Measurements from ENCODE around the gene MEPE. TPM values are rescaled to one million over a fixed set of nuclear protein-coding genes. Genes with fewer than 3 reads are reported as not detected.

Gene MEPE
- total RNA-seq, 1 donor from 2014 or later = not detected

DNA sequence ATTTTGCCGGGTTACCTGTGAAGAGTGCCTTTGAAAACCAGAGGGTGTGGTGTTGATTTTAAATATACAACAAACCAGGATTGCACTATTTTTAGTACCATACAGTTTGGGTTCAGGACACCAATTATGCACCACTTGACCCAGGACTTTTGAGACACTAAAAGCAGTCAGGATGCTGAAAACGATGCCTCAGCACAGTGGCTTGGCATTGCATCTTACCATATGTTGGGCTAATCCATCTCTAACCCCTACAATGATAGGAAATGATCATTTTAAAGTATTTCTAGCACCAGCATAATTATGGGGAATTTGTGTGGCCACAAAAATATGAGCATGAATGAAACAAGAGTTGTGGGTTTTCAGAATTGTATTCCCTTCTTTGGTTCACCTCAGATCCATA lies 29.3 kb upstream of the MEPE start:
- no peaks in the 10 kb centered on the region for H3K36me3 ChIP-seq
- TF ChIP-seq, protein P1, sequence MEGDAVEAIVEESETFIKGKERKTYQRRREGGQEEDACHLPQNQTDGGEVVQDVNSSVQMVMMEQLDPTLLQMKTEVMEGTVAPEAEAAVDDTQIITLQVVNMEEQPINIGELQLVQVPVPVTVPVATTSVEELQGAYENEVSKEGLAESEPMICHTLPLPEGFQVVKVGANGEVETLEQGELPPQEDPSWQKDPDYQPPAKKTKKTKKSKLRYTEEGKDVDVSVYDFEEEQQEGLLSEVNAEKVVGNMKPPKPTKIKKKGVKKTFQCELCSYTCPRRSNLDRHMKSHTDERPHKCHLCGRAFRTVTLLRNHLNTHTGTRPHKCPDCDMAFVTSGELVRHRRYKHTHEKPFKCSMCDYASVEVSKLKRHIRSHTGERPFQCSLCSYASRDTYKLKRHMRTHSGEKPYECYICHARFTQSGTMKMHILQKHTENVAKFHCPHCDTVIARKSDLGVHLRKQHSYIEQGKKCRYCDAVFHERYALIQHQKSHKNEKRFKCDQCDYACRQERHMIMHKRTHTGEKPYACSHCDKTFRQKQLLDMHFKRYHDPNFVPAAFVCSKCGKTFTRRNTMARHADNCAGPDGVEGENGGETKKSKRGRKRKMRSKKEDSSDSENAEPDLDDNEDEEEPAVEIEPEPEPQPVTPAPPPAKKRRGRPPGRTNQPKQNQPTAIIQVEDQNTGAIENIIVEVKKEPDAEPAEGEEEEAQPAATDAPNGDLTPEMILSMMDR (IDR thresholded peaks at IDR 0.05) = no peak

DNA sequence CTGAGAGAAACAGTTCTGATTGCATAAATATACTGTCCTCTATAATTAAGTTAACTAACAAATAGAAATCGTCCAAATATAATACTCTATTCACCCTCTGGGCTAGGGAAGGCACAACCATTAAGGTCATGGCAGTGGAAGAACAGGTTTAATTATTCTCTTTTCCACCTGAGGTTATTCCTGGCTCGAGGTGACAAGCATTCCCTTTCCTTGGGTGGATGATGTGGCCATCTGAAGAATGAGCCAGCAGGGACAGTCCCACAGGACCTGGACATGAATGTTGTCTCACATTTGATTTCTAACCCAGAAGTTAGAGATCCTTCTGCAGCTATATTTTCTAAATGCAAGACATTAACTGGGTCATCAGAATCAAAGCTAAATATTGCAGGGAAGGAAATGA lies 27.9 kb upstream of the MEPE start:
- Histone ChIP-seq H3K36me3 (no peaks in the 10 kb centered on the region), H3K4me3 (no peak overlapping the region), H3K27ac (no peak overlapping the region), H3K4me1 (no peaks in the 10 kb centered on the region), H3K27me3 (ENCODE audit: low read depth) (no peaks in the 10 kb centered on the region), H3K9me3 (no peaks in the 10 kb centered on the region)
- TF ChIP-seq, protein P1 (IDR thresholded peaks at IDR 0.05) = no peak
- DNase-seq = no peak
- intact Hi-C loops (cut with DNase I) = no loop called here
- no peak for ATAC-seq

More for the DNA sequence above, 29.3 kb upstream of the MEPE start:
- no peaks in the 10 kb centered on the region for H3K9me3 ChIP-seq
- H3K4me3 ChIP-seq = no peak overlapping the region
- ATAC-seq = no peak
- no peak overlapping the region for H3K27ac ChIP-seq
- no peak for DNase-seq
- H3K4me1 ChIP-seq = no peaks in the 10 kb centered on the region
- H3K27me3 ChIP-seq (ENCODE audit: low read depth) = no peaks in the 10 kb centered on the region
- intact Hi-C loops (cut with DNase I) = no loop called here

DNA sequence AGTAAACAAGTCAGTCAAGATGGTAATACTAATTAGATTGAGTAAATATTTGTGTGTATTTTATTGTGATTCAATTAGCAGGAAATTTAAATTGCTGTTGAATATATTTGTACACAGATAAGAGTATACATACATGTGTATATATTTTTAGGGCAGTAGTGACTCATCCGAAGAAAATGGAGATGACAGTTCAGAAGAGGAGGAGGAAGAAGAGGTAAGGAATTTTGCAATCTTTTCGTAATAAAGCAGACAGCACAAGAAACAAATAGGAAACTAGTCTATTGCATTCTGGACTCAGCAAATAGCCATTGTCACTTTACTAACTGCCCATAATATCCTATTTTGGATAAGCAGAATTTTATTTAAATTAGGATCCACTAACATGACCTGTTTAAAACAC lies 26.8 kb upstream of the MEPE start:
- TF ChIP-seq, protein P1 (IDR thresholded peaks at IDR 0.05) = no peak
- H3K27ac ChIP-seq = no peak overlapping the region
- ATAC-seq = peak in 1 of 2 donors; percentile 28
- no peaks in the 10 kb centered on the region for H3K36me3 ChIP-seq
- no peaks in the 10 kb centered on the region for H3K27me3 ChIP-seq (ENCODE audit: low read depth)
- no peak overlapping the region for H3K4me3 ChIP-seq
- DNase-seq = no peak
- intact Hi-C loops (cut with DNase I) = no loop called here
- no peaks in the 10 kb centered on the region for H3K9me3 ChIP-seq
- no peaks in the 10 kb centered on the region for H3K4me1 ChIP-seq

DNA sequence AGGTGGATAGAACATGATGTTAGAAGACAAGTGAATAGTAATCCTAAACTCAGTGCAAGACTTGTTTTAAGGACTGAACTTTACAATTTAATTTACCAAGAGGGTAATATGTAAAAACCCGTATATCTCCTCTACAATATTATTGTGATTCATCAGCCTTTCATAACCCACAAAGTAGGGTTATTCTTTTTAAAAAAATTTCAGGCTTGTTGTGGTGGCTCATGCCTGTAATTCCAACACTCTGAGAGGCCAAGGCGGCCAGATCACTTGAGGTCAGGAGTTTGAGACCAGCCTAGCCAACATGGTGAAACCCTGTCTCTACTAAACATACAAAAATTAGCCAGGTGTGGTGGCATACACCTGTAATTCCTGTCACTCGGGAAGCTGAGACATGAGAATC lies 26.2 kb upstream of the MEPE start:
- no peak for ATAC-seq
- TF ChIP-seq, protein P1 (IDR thresholded peaks at IDR 0.05) = no peak
- no peaks in the 10 kb centered on the region for H3K9me3 ChIP-seq

DNA sequence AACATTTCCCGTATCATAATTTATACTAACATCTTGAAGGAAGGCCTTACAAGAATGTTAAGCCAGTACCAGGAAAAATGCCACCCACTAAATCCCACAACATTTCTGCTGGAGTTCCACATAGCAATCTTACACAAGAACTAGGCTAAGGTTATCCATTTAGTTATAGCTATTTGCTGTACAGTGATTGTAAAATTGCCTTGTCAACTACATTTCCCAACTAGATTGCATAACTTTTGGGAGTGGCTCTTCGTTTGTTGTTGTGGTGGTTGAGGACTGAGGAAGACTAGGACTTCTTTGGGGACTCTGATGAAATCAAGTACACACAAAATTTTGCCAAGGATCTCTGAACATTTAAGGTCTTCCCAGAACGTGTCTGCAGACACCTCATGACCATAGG lies 25.4 kb upstream of the MEPE start:
- ATAC-seq = peak; percentile 63 to 69
- Histone ChIP-seq H3K4me3 (no peak overlapping the region), H3K36me3 (no peaks in the 10 kb centered on the region), H3K27me3 (ENCODE audit: low read depth) (no peaks in the 10 kb centered on the region), H3K27ac (no peak overlapping the region), H3K9me3 (no peaks in the 10 kb centered on the region), H3K4me1 (no peaks in the 10 kb centered on the region)
- TF ChIP-seq, protein P1 (IDR thresholded peaks at IDR 0.05) = no peak
- intact Hi-C loops (cut with DNase I) = no loop called here
- DNase-seq = no peak

More for the DNA sequence above, 26.2 kb upstream of the MEPE start:
- Histone ChIP-seq H3K27me3 (ENCODE audit: low read depth) (no peaks in the 10 kb centered on the region), H3K27ac (no peak overlapping the region), H3K36me3 (no peaks in the 10 kb centered on the region), H3K4me1 (no peaks in the 10 kb centered on the region), H3K4me3 (no peak overlapping the region)
- intact Hi-C loops (cut with DNase I) = no loop called here
- no peak for DNase-seq

DNA sequence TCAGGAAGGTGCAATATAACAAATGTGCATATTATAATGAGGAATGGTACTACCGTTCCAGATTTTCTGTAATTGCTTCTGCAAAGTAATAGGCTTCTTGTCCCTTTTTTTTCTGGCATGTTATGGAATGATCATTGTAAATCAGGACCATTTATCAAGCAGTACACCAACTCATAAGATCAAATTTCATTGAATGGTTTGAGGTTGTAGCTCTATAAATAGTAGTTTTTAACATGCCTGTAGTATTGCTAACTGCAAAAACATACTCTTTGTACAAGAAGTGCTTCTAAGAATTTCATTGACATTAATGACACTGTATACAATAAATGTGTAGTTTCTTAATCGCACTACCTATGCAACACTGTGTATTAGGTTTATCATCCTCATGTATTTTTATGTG lies 20.8 kb upstream of the MEPE start:
- Histone ChIP-seq H3K27ac (no peak overlapping the region), H3K36me3 (no peaks in the 10 kb centered on the region), H3K9me3 (no peaks in the 10 kb centered on the region), H3K4me1 (no peaks in the 10 kb centered on the region), H3K4me3 (no peak overlapping the region), H3K27me3 (ENCODE audit: low read depth) (no peaks in the 10 kb centered on the region)
- no peak for ATAC-seq
- intact Hi-C loops (cut with DNase I) = no loop called here
- TF ChIP-seq, protein P1 (IDR thresholded peaks at IDR 0.05) = no peak
- no peak for DNase-seq

All from lower lobe of right lung (tissue), 2 donors.